Skeletal muscle satellite cell (primary cell): ENCODE data around the gene PRKG2.
"Not testable (repeated sequence)": the region's sequence is repeated elsewhere in the genome, so short reads cannot be mapped to it uniquely, and the experiment has no call there.

Experiments used
- H3K27me3 ChIP-seq: 2 replicates; pipeline ENCODE4 v1.7.0; 2013; ENCODE audit warnings: low read length; ENCODE audit not compliant: control insufficient read depth, insufficient read depth
- H3K36me3 ChIP-seq: 2 replicates; pipeline ENCODE4 v1.7.0; 2013; ENCODE audit warnings: mild to moderate bottlenecking, control low read depth, low read length; ENCODE audit not compliant: insufficient read depth
- H3K4me1 ChIP-seq: 2 replicates; pipeline ENCODE4 v1.7.0; 2013; ENCODE audit warnings: low read length; ENCODE audit not compliant: control insufficient read depth, insufficient read depth
- H3K4me2 ChIP-seq: 2 replicates; pipeline ENCODE4 v1.7.0; 2013; ENCODE audit warnings: mild to moderate bottlenecking, low read length
- H3K4me3 ChIP-seq: 2 replicates; pipeline ENCODE4 v1.7.0; 2013; ENCODE audit warnings: low read length
- H3K9ac ChIP-seq: 2 replicates; pipeline ENCODE4 v1.7.0; 2013; ENCODE audit warnings: mild to moderate bottlenecking, low read depth, low read length, moderate library complexity
- H3K9me3 ChIP-seq: replicated peaks from 2 replicates; pipeline ENCODE4 v1.7.0; 2013; ENCODE audit warnings: mild to moderate bottlenecking, control low read depth, low read length

Gene PRKG2

GRCh38 chr4:81179326-81179725 is 35.7 kb downstream of the PRKG2 start:
- Histone ChIP-seq H3K27me3 (no peaks in the 10 kb centered on the region), H3K36me3 (no peaks in the 10 kb centered on the region), H3K4me1 (no peaks in the 10 kb centered on the region), H3K4me2 (no peak overlapping the region), H3K4me3 (no peak overlapping the region), H3K9ac (no peak overlapping the region), H3K9me3 (no peaks in the 10 kb centered on the region)

GRCh38 chr4:81173213-81173612 is 41.8 kb downstream of the PRKG2 start:
- no peaks in the 10 kb centered on the region for H3K9me3 ChIP-seq
- H3K27me3 ChIP-seq: no peaks in the 10 kb centered on the region
- H3K9ac ChIP-seq: no peak overlapping the region
- no peak overlapping the region for H3K4me3 ChIP-seq
- no peaks in the 10 kb centered on the region for H3K4me1 ChIP-seq
- H3K4me2 ChIP-seq: no peak overlapping the region
- H3K36me3 ChIP-seq: no peaks in the 10 kb centered on the region

- H3K27me3 ChIP-seq: no peaks in the 10 kb centered on the region
- no peak overlapping the region for H3K9ac ChIP-seq
- no peaks in the 10 kb centered on the region for H3K36me3 ChIP-seq
- no peaks in the 10 kb centered on the region for H3K9me3 ChIP-seq
- no peak overlapping the region for H3K4me3 ChIP-seq
- H3K4me2 ChIP-seq: no peak overlapping the region
- peaks cover 25% of the 10 kb centered on the region for H3K4me1 ChIP-seq
Observed at GRCh38 chr4:81166458-81167160, 48.4 kb downstream of the PRKG2 start.

DNA sequence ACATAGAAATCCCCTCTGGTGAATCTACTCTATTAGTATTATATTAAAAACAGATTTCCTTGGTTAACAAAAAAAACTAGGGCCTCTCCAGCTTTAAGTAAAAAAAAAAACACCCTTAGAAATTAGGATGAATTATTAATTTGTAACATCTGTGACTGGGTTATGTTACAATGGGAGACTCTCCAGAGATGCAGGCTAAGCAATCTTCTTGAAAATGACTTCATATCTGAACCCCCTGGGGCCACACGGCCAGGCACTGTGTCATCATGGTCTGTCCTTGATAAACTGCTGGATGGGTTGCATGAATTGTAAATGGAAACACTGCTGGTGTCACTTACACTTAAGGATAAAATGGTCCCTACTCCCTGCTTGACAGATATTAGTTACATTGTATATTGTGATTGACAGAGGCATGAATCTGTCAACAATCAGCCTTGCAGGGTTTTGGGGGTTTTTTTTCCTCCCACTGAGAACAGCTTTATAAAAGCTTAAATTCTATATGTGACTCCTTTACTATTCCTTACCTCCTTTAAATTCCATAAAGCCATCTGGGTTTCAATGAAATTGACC is 49.1 kb downstream of the PRKG2 start:
- Histone ChIP-seq H3K9me3 (no peaks in the 10 kb centered on the region), H3K4me2 (no peak overlapping the region), H3K4me3 (no peak overlapping the region), H3K27me3 (no peaks in the 10 kb centered on the region), H3K36me3 (no peaks in the 10 kb centered on the region), H3K4me1 (peaks cover 25% of the 10 kb centered on the region), H3K9ac (no peak overlapping the region)

- Histone ChIP-seq H3K9ac (no peak overlapping the region), H3K9me3 (no peaks in the 10 kb centered on the region), H3K36me3 (no peaks in the 10 kb centered on the region), H3K4me3 (no peak overlapping the region), H3K4me2 (peak overlapping the region; percentile 8), H3K27me3 (no peaks in the 10 kb centered on the region), H3K4me1 (peaks cover 25% of the 10 kb centered on the region)
Observed at GRCh38 chr4:81164623-81165416, 50.2 kb downstream of the PRKG2 start.

- Histone ChIP-seq H3K4me1 (peaks cover 25% of the 10 kb centered on the region), H3K27me3 (no peaks in the 10 kb centered on the region), H3K4me2 (no peak overlapping the region), H3K36me3 (no peaks in the 10 kb centered on the region), H3K9ac (no peak overlapping the region), H3K4me3 (no peak overlapping the region), H3K9me3 (no peaks in the 10 kb centered on the region)
Observed at GRCh38 chr4:81164126-81164525, 50.9 kb downstream of the PRKG2 start.

DNA sequence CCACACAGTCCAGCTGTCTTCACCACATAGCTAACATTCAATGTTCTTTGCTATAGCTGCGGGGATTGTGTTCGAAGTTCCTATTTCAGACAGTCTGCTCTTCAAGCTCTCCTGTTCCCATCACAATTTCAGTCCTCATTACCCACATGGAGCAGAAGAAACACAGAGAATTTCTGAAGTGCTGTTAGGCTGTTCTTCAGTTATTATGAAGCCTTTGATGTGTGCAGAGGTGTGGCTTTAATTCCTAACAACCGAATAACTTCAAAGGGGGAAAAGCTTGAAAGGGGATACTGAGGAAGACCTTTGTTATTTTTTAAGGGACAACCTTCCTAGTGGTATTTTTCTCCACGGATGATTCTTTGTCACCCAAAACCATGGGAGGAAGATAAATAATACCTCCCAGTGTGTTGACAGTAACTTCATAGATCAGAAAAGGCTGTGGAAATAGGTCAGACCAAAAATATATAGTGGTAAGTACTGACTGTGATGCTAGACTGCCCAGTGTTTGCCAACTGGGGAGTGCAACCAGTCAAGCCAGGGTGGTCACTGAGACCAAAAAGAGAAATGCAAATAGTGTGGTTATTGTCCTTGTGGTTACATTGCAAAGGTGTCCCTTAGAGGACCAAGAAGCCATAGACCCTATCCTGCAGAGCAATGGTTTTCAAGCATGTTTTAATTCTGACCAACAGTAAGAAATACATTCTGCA is 52.1 kb downstream of the PRKG2 start:
- H3K9me3 ChIP-seq: no peaks in the 10 kb centered on the region
- no peak overlapping the region for H3K9ac ChIP-seq
- H3K4me2 ChIP-seq: no peak overlapping the region
- H3K27me3 ChIP-seq: no peaks in the 10 kb centered on the region
- no peak overlapping the region for H3K4me3 ChIP-seq
- peaks cover 25% of the 10 kb centered on the region for H3K4me1 ChIP-seq
- H3K36me3 ChIP-seq: no peaks in the 10 kb centered on the region

- not testable (repeated sequence) for H3K9me3 ChIP-seq, H3K4me1 ChIP-seq, H3K27me3 ChIP-seq, H3K9ac ChIP-seq, H3K36me3 ChIP-seq
- H3K4me2 ChIP-seq: peak overlapping the region; percentile 65
- peak overlapping the region; percentile 64 for H3K4me3 ChIP-seq
Observed at GRCh38 chr4:81153714-81154323, 61.2 kb downstream of the PRKG2 start.

- no peaks in the 10 kb centered on the region for H3K36me3 ChIP-seq
- H3K9me3 ChIP-seq: no peaks in the 10 kb centered on the region
- no peak overlapping the region for H3K9ac ChIP-seq
- H3K27me3 ChIP-seq: no peaks in the 10 kb centered on the region
- no peaks in the 10 kb centered on the region for H3K4me1 ChIP-seq
- peak overlapping the region; percentile 65 for H3K4me2 ChIP-seq
- peak overlapping the region; percentile 64 for H3K4me3 ChIP-seq
Observed at GRCh38 chr4:81152839-81153713, 61.9 kb downstream of the PRKG2 start.

- no peaks in the 10 kb centered on the region for H3K4me1 ChIP-seq
- H3K4me2 ChIP-seq: no peak overlapping the region
- H3K4me3 ChIP-seq: no peak overlapping the region
- no peak overlapping the region for H3K9ac ChIP-seq
- H3K9me3 ChIP-seq: no peaks in the 10 kb centered on the region
- H3K27me3 ChIP-seq: no peaks in the 10 kb centered on the region
- H3K36me3 ChIP-seq: no peaks in the 10 kb centered on the region
Observed at GRCh38 chr4:81149976-81150375, 65.0 kb downstream of the PRKG2 start.
